DLD1 (cell line): ENCODE results near the gene MGMT.

Experiments used
- in situ Hi-C: cut with HindIII; loops from 2 replicates; pipeline ENCODE4 v1.10.0; 2017; ENCODE audit warnings: low sequenced_read_pairs

MGMT gene

GRCh38 chr10:129494176-129494575 lies 27.1 kb downstream of the MGMT start:
- in situ Hi-C loops = no loop called here

GRCh38 chr10:129494740-129495139 lies 27.7 kb downstream of the MGMT start:
- in situ Hi-C loops = no loop called here

- in situ Hi-C loops = no loop called here
These were observed 28.2 kb downstream of the MGMT start for GRCh38 chr10:129495256-129495655.

- in situ Hi-C loops = no loop called here
These were observed 28.7 kb downstream of the MGMT start for GRCh38 chr10:129495698-129496097.

- in situ Hi-C loops = no loop called here
These were observed 30.0 kb downstream of the MGMT start for GRCh38 chr10:129497013-129497412.

GRCh38 chr10:129498680-129499079 lies 31.6 kb downstream of the MGMT start:
- in situ Hi-C loops = no loop called here

GRCh38 chr10:129500617-129501339 lies 33.7 kb downstream of the MGMT start:
- in situ Hi-C loops = no loop called here

- in situ Hi-C loops = no loop called here
These were observed 34.8 kb downstream of the MGMT start for GRCh38 chr10:129501652-129502436.

- in situ Hi-C loops = no loop called here
These were observed 35.4 kb downstream of the MGMT start for GRCh38 chr10:129502448-129502847.

GRCh38 chr10:129505500-129506075 lies 38.5 kb downstream of the MGMT start:
- in situ Hi-C loops = no loop called here

GRCh38 chr10:129506101-129506797 lies 39.2 kb downstream of the MGMT start:
- in situ Hi-C loops = no loop called here

- in situ Hi-C loops = no loop called here
These were observed 40.3 kb downstream of the MGMT start for GRCh38 chr10:129507216-129507889.

GRCh38 chr10:129509155-129509554 lies 42.1 kb downstream of the MGMT start:
- in situ Hi-C loops = no loop called here

GRCh38 chr10:129509835-129510234 lies 42.8 kb downstream of the MGMT start:
- in situ Hi-C loops = no loop called here

GRCh38 chr10:129511086-129511485 lies 44.0 kb downstream of the MGMT start:
- in situ Hi-C loops = no loop called here

- in situ Hi-C loops = no loop called here
These were observed 44.7 kb downstream of the MGMT start for GRCh38 chr10:129511758-129512157.

- in situ Hi-C loops = no loop called here
These were observed 46.3 kb downstream of the MGMT start for GRCh38 chr10:129513312-129513711.

GRCh38 chr10:129514568-129515451 lies 47.8 kb downstream of the MGMT start:
- in situ Hi-C loops = no loop called here

GRCh38 chr10:129516846-129517679 lies 50.0 kb downstream of the MGMT start:
- in situ Hi-C loops = no loop called here
